NCI-H187 (cell line): ENCODE results near the gene DDAH2.

Experiments used
- DNase-seq, 2 experiments: peaks; one replicate each; lab custom pipeline; 2025; lab: John Stamatoyannopoulos, UW

DDAH2 gene

GRCh38 chr6:31728767-31729514 is at the start of gene DDAH2:
Gene DDAH2, minus strand, starts transcription at chr6:31729299. Its CDS starts 138 bp downstream, at chr6:31729161.
- DNase-seq = no peak

GRCh38 chr6:31778193-31778592 is 49.1 kb upstream of the DDAH2 start:
- no peak for DNase-seq

- no peak for DNase-seq
Observed at GRCh38 chr6:31777667-31778050, 48.6 kb upstream of the DDAH2 start.

GRCh38 chr6:31776989-31777666 is 48.0 kb upstream of the DDAH2 start, which contains the start of gene VWA7:
Gene VWA7, minus strand, starts transcription at chr6:31777328. Its CDS starts 549 bp downstream, at chr6:31776779.
- DNase-seq = no peak

GRCh38 chr6:31776485-31776988 is 47.4 kb upstream of the DDAH2 start:
- DNase-seq = no peak

- no peak for DNase-seq
Observed at GRCh38 chr6:31775633-31776484, 46.8 kb upstream of the DDAH2 start.

GRCh38 chr6:31775184-31775583 is 46.1 kb upstream of the DDAH2 start:
- no peak for DNase-seq

GRCh38 chr6:31771992-31772358 is 42.9 kb upstream of the DDAH2 start:
- no peak for DNase-seq

GRCh38 chr6:31770860-31771259 is 41.8 kb upstream of the DDAH2 start:
- DNase-seq = no peak

GRCh38 chr6:31769684-31770371 is 40.7 kb upstream of the DDAH2 start:
- DNase-seq = peak in 1 of 2 experiments; percentile 20

GRCh38 chr6:31768363-31769257 is 39.5 kb upstream of the DDAH2 start:
- DNase-seq = no peak

- no peak for DNase-seq
Observed at GRCh38 chr6:31767096-31767645, 38.1 kb upstream of the DDAH2 start.

GRCh38 chr6:31765910-31766794 is 37.1 kb upstream of the DDAH2 start:
- DNase-seq = no peak

GRCh38 chr6:31765559-31765909 is 36.4 kb upstream of the DDAH2 start:
- DNase-seq = no peak

- DNase-seq = no peak
Observed at GRCh38 chr6:31764198-31764597, 35.1 kb upstream of the DDAH2 start.

GRCh38 chr6:31763619-31763940 is 34.5 kb upstream of the DDAH2 start:
- no peak for DNase-seq

GRCh38 chr6:31762878-31763618 is 33.9 kb upstream of the DDAH2 start:
- no peak for DNase-seq

- no peak for DNase-seq
Observed at GRCh38 chr6:31762356-31762755, 33.3 kb upstream of the DDAH2 start, which contains the start of gene SAPCD1. Gene SAPCD1, plus strand, starts transcription at chr6:31762656. Its CDS starts 399 bp downstream, at chr6:31763055.

- DNase-seq = no peak
Observed at GRCh38 chr6:31761343-31761742, 32.2 kb upstream of the DDAH2 start.
